Fibroblast of villous mesenchyme (primary cell): ENCODE measurements around the gene HTR3E. TPM values are rescaled to one million over a fixed set of nuclear protein-coding genes. Genes with fewer than 3 reads are reported as not detected.
A peak's percentile ranks its signal among the peaks of the same experiment; 100 is the strongest.
"Not testable (repeated sequence)": the region's sequence is repeated elsewhere in the genome, so short reads cannot be mapped to it uniquely, and the experiment has no call there.

ENCODE experiments used
- DNase-seq: peaks from one replicate; pipeline ENCODE4 v3.0.0-alpha.2; 2010; ENCODE audit warnings: low read depth
- H3K4me3 ChIP-seq: 2 replicates; pipeline ENCODE4 v1.5.1; 2011; ENCODE audit warnings: low read depth, mild to moderate bottlenecking, low read length
- CTCF ChIP-seq: IDR thresholded peaks from 2 replicates; pipeline ENCODE4 v1.5.1; 2012; ENCODE audit warnings: low read depth, mild to moderate bottlenecking, low read length; ENCODE audit not compliant: insufficient read depth
- small RNA-seq: library from RNA; depleted of rRNA; stranded (forward); fragments of <200 nt; gene quantifications from one replicate; pipeline ENCODE3, GENCODE V24; 2012
- total RNA-seq: library from RNA; depleted of rRNA; stranded (reverse); fragments of >200 nt; gene quantifications from 2 replicates; pipeline ENCODE4 v1.2.3, GENCODE V29; 2012

Gene HTR3E
- total RNA-seq, 1 donor, result not detected

DNA sequence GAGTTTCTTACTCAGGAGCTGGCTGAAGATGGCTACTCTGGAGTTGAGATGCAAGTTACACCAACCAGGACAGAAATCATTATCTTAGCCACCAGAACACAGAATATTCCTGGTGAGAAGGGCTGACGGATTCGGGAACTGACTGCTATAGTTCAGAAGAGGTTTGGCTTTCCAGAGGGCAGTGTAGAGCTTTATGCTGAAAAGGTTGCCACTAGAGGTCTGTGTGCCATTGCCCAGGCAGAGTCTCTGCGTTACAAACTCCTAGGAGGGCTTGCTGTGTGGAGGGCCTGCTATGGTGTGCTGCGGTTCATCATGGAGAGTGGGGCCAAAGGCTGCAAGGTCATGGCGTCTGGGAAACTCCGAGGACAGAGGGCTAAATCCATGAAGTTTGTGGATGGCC lies 52.9 kb downstream of the HTR3E start:
- DNase-seq, H3K4me3 ChIP-seq: not testable (repeated sequence)
- peak; percentile 25 for TF ChIP-seq CTCF

DNA sequence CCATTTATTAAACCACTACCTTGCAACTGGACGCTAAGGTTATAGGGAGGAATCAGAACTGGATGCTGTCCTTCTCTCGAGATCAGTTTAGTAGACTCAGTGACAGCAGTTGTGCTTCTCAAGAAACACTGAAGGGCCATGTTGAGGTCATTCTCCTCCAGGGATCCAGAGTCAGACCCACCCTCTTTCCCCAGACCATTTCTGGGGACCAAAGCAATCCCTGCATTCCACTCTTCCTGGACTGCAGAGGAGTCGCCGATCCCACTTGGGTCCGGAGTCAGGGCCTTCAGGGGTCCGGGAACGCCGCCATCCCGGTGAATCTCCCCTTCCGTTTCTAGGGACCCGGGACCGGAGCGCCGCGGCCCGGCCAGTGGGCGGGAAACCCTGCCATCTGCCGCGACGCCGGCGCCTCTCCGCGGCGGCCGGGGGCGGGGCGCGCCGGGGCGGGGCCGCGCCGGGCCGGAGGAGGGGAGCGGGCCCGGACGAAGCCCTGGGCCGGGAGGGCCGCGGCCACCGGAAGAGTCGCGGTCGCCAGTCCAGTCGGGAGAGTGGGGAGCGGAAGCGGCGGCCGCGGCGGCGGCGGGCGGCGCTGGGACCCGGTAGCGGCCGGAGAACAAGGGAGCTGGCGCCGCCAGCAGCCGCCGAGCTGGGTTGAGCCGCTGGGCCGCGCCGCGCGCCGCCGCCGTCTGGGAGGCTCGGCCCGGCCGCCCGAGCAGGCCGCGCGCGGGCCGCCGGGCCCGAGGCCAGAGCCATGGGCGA lies 58.2 kb downstream of the HTR3E start, which contains the start of gene DVL3:
Gene DVL3, plus strand, starts transcription at position 493 of the 759 bp plus-strand sequence. Its CDS starts 259 bp downstream, at position 752.
- TF ChIP-seq CTCF, result no peak
- DNase-seq, result peak; percentile 74
- H3K4me3 ChIP-seq, result peak within 1 kb of the TSS; percentile 92

GRCh38 chr3:184155644-184156521 lies 59.0 kb downstream of the HTR3E start:
- H3K4me3 ChIP-seq, result peak overlapping the region; percentile 92
- peak; percentile 37 for DNase-seq
- no peak for TF ChIP-seq CTCF

DNA sequence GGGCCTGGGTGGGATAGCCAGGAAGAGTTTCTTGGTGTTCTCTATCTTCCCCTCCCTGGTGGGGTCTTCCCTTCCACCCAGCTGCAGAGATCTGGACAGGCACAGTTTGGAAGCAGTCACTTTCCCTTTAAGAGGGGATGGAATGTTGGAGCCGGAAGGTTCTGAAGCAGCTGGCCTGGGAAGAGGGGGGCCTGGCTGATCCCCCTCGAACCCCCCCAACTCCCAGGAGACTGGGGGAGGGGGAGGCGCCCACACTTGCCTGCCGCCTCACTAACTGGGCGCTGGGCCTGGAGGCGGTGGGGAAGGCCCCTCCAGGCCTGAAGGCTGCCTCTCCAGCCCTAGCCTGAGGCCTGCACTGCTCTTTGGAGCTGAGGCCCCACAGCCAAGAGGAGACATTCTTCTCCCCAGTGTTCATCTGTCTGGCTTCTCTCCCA lies 59.7 kb downstream of the HTR3E start:
- peak; percentile 77 for DNase-seq
- H3K4me3 ChIP-seq, result peak overlapping the region; percentile 92
- TF ChIP-seq CTCF, result no peak

Small RNAs within 50 kb of the gene (small RNA-seq; reads per million reads assigned to genes)
- not detected for gene RF00019

Other genes with a start within 250 kb of the HTR3E start
- 31.5 and 34.5 TPM in 2 replicates for gene PARL, start 212.2 kb upstream of the HTR3E start, total RNA-seq
- gene ABCC5, start 79.2 kb upstream of the HTR3E start, total RNA-seq, result 13.2 and 23.3 TPM in 2 replicates
- not detected in 2 replicates for gene HTR3D, start 65.3 kb upstream of the HTR3E start, total RNA-seq
- gene HTR3C, start 44.0 kb upstream of the HTR3E start, total RNA-seq, result not detected in 2 replicates
- 28.0 and 30.7 TPM in 2 replicates for gene EIF2B5, start 38.3 kb downstream of the HTR3E start, total RNA-seq
- 39.3 and 46.1 TPM in 2 replicates for gene DVL3, start 58.3 kb downstream of the HTR3E start, total RNA-seq
- gene AP2M1, start 77.8 kb downstream of the HTR3E start, total RNA-seq, result 375 and 469 TPM in 2 replicates
- 33.5 and 51.0 TPM in 2 replicates for gene ABCF3, start 89.1 kb downstream of the HTR3E start, total RNA-seq
- not detected in 2 replicates for gene VWA5B2, start 132.5 kb downstream of the HTR3E start, total RNA-seq
- 28.7 and 41.0 TPM in 2 replicates for gene ALG3, start 151.9 kb downstream of the HTR3E start, total RNA-seq
- 3.9 and 5.6 TPM in 2 replicates for gene EEF1AKMT4, start 152.6 kb downstream of the HTR3E start, total RNA-seq
- gene CAMK2N2, start 164.5 kb downstream of the HTR3E start, total RNA-seq, result under 0.01 TPM in 1 of 2 replicates, not detected in the other
- not detected in 2 replicates for gene ECE2, start 179.0 kb downstream of the HTR3E start, total RNA-seq
- gene PSMD2, start 202.2 kb downstream of the HTR3E start, total RNA-seq, result 364 and 388 TPM in 2 replicates
- gene EIF4G1, start 217.5 kb downstream of the HTR3E start, total RNA-seq, result 252 and 288 TPM in 2 replicates
- 13.9 and 17.3 TPM in 2 replicates for gene FAM131A, start 240.5 kb downstream of the HTR3E start, total RNA-seq